Neutrophil (primary cell): ENCODE data around the gene TEX101.

Source experiments
- H3K27ac ChIP-seq: fragments of 200-600 bp; sonication (generic); 2 replicates; pipeline ENCODE4 v1.5.1; 2016; ENCODE audit warnings: mild to moderate bottlenecking, moderate library complexity
- H3K27me3 ChIP-seq: fragments of 200-600 bp; sonication (generic); 2 replicates; pipeline ENCODE4 v1.6.0; 2016; ENCODE audit warnings: mild to moderate bottlenecking
- H3K36me3 ChIP-seq: fragments of 200-600 bp; sonication (generic); 2 replicates; pipeline ENCODE4 v1.5.1; 2017
- H3K4me1 ChIP-seq, 2 experiments: fragments of 200-600 bp in 1 of 2; sonication (generic) in 1 of 2; 1 replicate in 1 of 2; 2 replicates in 1 of 2; pipeline versions ENCODE4 v1.5.1 to v1.6.1; 2013 to 2016; ENCODE audit warnings: low read depth in 1 of 2, low read length in 1 of 2, mild to moderate bottlenecking in 1 of 2, moderate library complexity in 1 of 2; ENCODE audit not compliant: control insufficient read depth in 1 of 2, insufficient read depth in 1 of 2
- H3K4me3 ChIP-seq, 2 experiments: fragments of 200-600 bp in 1 of 2; sonication (generic) in 1 of 2; 1 replicate in 1 of 2; 2 replicates in 1 of 2; pipeline ENCODE4 v1.5.1; 2013 to 2016; ENCODE audit warnings: low read depth in 1 of 2, low read length in 1 of 2, mild to moderate bottlenecking in 1 of 2, moderate library complexity in 1 of 2
- H3K9me3 ChIP-seq: fragments of 200-600 bp; sonication (generic); 2 replicates; pipeline ENCODE4 v1.5.1; 2016
- TF ChIP-seq, protein P1 (sequence below): fragments of 200-600 bp; sonication (generic); IDR thresholded peaks from 2 replicates; pipeline ENCODE4 v1.5.1; 2016; ENCODE audit warnings: antibody characterized with exemption

Gene TEX101

DNA sequence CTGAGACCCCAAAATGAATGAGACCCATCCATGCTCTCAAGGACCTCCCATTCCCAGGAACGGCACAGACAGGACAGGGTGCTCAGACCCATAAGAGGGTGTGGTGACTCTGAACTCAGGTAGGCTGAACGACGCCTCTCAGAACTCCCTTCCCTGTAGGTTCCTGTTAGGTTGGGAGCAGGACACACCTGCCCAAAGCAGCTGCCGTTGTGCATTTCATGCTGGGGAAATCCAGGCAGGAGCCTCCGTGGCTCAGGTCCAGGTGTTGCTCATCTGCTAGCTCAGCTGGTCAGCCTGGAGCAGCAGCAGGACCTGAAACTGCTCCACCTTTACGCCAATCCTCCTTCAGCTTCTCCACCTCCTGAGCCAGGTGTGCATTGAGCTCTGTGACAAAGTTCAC is 19.1 kb upstream of the TEX101 start:
- no peaks in the 10 kb centered on the region for H3K27me3 ChIP-seq
- TF ChIP-seq, protein P1, sequence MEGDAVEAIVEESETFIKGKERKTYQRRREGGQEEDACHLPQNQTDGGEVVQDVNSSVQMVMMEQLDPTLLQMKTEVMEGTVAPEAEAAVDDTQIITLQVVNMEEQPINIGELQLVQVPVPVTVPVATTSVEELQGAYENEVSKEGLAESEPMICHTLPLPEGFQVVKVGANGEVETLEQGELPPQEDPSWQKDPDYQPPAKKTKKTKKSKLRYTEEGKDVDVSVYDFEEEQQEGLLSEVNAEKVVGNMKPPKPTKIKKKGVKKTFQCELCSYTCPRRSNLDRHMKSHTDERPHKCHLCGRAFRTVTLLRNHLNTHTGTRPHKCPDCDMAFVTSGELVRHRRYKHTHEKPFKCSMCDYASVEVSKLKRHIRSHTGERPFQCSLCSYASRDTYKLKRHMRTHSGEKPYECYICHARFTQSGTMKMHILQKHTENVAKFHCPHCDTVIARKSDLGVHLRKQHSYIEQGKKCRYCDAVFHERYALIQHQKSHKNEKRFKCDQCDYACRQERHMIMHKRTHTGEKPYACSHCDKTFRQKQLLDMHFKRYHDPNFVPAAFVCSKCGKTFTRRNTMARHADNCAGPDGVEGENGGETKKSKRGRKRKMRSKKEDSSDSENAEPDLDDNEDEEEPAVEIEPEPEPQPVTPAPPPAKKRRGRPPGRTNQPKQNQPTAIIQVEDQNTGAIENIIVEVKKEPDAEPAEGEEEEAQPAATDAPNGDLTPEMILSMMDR = no peak
- H3K9me3 ChIP-seq = no peaks in the 10 kb centered on the region
- no peak overlapping the region for H3K4me3 ChIP-seq
- H3K36me3 ChIP-seq = no peaks in the 10 kb centered on the region
- H3K4me1 ChIP-seq = no peaks in the 10 kb centered on the region
- H3K27ac ChIP-seq = no peak overlapping the region

DNA sequence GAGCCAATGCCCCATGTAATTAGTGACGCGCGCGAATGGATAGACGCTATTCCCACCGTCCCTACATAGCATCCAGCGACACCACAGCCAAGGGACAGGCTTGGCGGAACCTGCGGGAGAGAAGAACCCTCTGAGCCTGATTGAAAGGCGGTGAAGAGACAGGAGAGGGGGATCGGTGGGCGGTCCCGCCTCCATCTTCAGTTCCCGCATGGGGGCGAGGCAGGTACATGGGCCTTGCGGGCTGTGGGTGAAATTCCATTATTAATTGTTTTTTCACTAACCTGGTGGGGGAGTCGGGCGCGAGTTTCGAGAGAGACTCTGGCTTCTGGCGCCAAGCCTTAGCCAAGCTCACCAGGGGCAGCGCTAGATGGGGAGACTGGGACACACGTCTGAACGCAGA is 8.4 kb upstream of the TEX101 start:
- Histone ChIP-seq H3K27ac (no peak overlapping the region), H3K9me3 (no peaks in the 10 kb centered on the region)

DNA sequence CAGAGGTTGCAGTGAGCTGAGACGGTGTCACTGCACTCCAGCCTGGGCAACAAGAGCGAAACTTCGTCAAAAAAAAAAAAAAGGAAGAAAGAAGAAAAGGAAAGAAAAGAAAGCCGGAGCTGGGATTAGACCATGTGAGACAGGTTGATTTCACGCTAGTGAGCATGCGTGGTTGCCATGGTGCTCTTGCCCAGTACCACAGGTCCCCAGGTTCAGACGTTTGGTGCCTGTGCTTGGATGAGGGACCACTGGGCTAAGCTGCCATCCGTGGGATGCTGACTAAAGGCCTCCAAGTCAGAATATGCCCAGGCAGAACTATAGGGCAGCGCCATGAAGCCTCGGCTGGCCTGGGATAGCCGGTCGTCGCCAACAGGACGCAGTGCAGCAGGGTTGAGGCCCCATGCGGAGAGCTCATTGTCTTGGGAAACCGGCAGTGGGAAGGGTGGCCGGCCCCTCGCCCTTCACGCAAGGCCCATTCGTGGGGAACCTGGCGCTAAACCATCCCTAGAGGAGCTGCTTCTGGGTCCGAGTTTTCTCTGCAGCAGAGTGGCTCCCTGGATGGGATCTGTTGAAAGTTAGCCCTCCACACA is 7.2 kb upstream of the TEX101 start:
- no peak overlapping the region for H3K27ac ChIP-seq
- no peak overlapping the region for H3K4me3 ChIP-seq
- no peaks in the 10 kb centered on the region for H3K27me3 ChIP-seq
- no peaks in the 10 kb centered on the region for H3K9me3 ChIP-seq
- peaks cover 20% of the 10 kb centered on the region in 2 experiments for H3K4me1 ChIP-seq
- no peaks in the 10 kb centered on the region for H3K36me3 ChIP-seq
- TF ChIP-seq, protein P1 = no peak

More for the DNA sequence above, 8.4 kb upstream of the TEX101 start:
- no peaks in the 10 kb centered on the region for H3K27me3 ChIP-seq
- peaks cover 20% of the 10 kb centered on the region in 2 experiments for H3K4me1 ChIP-seq
- no peak overlapping the region for H3K4me3 ChIP-seq
- TF ChIP-seq, protein P1 = no peak
- no peaks in the 10 kb centered on the region for H3K36me3 ChIP-seq

DNA sequence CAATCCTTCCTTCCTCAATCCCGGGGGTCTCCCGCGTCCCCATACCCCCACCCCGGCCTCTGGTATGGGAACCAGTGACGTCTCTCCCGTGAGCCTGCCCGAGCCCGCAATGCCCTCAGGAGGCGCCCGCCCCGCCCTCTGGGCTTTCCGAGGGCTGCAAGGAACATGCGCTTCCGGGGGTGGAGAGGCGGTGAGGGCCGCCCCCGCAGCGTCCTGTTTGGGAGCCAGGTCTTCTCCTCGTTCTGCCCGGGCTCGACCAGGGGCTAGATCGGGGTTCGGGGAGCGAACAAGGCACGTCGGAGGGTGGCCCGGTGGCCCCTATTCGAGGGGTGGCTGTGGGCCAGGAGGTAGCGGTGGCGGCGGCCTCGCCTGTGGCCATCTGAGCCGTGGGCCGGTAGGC is 6.6 kb upstream of the TEX101 start:
- Histone ChIP-seq H3K9me3 (no peaks in the 10 kb centered on the region), H3K27ac (no peak overlapping the region), H3K27me3 (no peaks in the 10 kb centered on the region), H3K4me3 (no peak overlapping the region), H3K36me3 (no peaks in the 10 kb centered on the region), H3K4me1 (peaks cover 20% of the 10 kb centered on the region in 2 experiments)
- TF ChIP-seq, protein P1 = no peak

DNA sequence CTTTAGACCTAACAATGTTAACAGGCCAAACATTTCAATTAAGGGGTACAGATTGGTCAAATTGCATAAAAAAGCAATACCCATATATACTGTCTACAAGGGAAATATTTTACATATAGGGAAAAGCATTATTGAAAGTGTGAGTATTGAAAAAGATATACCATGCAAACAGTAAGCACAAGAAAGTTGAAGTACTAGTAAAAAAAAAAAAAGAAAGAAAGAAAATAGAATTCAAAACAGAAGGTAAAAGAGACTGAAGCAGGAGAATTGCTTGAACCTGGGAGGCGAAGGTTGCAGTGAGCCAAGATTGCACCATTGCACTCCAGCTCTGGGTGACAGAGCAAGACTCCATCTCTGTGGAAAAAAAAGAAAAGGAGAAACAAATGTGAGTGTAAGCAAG is 5.3 kb upstream of the TEX101 start:
- Histone ChIP-seq H3K4me3 (no peak overlapping the region), H3K9me3 (no peaks in the 10 kb centered on the region), H3K27ac (no peak overlapping the region), H3K27me3 (no peaks in the 10 kb centered on the region), H3K4me1 (peaks cover 20% of the 10 kb centered on the region in 2 experiments), H3K36me3 (no peaks in the 10 kb centered on the region)
- TF ChIP-seq, protein P1 = no peak
